IPS-18a (cell line): ENCODE measurements around the gene NDUFAF5.

Experiments used
- H3K27ac ChIP-seq: one replicate; pipeline ENCODE4 v1.5.1; 2013; ENCODE audit warnings: low read length
- H3K27me3 ChIP-seq: one replicate; pipeline ENCODE4 v1.6.1; 2013; ENCODE audit warnings: mild to moderate bottlenecking, low read length; ENCODE audit not compliant: control insufficient read depth, insufficient read depth
- H3K36me3 ChIP-seq: one replicate; pipeline ENCODE4 v1.6.1; 2013; ENCODE audit warnings: low read depth, low read length; ENCODE audit not compliant: control insufficient read depth
- H3K4me1 ChIP-seq: one replicate; pipeline ENCODE4 v1.6.1; 2013; ENCODE audit warnings: low read depth, low read length; ENCODE audit not compliant: control insufficient read depth
- H3K4me3 ChIP-seq: one replicate; pipeline ENCODE4 v1.5.1; 2013; ENCODE audit warnings: low read length
- H3K9ac ChIP-seq: one replicate; pipeline ENCODE4 v1.6.1; 2013; ENCODE audit warnings: mild to moderate bottlenecking, low read length, moderate library complexity
- H3K9me3 ChIP-seq: one replicate; pipeline ENCODE4 v1.6.1; 2013; ENCODE audit warnings: low read depth, low read length; ENCODE audit not compliant: control insufficient read depth

Gene NDUFAF5

DNA sequence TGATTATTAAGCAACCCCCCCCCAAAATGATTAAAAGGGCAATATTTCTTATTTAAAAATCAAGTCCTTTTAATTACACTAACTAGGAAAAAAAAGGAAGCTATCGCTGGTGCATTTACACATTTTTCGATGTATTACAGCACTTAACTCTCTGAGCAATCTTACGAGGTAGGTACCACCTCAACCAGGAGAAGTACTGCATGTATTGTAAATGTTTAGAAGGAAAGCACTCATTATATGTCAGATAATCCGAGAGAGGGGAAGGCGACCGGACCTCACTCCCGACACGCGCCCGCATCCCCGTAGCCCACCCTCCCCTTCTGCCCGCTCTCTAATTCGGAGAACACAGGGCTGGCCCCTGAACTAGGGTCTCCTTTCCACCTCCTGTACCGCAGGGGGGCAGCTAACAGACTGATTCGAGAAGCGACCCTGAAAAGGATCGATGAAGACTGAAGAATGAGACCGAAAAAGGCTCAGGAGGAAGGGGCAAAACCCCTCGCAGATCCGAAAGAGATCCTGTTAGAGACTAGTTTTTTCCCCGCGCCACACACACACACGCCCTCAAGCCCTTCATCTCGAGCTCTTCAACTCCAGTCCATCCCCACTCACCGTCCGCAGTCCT lies 446 bp upstream of the NDUFAF5 start:
- Histone ChIP-seq H3K36me3 (peaks cover 43% of the 10 kb centered on the region), H3K27me3 (no peaks in the 10 kb centered on the region), H3K9ac (peak overlapping the region; percentile 87), H3K27ac (peak overlapping the region; percentile 87), H3K9me3 (no peaks in the 10 kb centered on the region), H3K4me3 (peak overlapping the region; percentile 93), H3K4me1 (peaks cover 8% of the 10 kb centered on the region)

DNA sequence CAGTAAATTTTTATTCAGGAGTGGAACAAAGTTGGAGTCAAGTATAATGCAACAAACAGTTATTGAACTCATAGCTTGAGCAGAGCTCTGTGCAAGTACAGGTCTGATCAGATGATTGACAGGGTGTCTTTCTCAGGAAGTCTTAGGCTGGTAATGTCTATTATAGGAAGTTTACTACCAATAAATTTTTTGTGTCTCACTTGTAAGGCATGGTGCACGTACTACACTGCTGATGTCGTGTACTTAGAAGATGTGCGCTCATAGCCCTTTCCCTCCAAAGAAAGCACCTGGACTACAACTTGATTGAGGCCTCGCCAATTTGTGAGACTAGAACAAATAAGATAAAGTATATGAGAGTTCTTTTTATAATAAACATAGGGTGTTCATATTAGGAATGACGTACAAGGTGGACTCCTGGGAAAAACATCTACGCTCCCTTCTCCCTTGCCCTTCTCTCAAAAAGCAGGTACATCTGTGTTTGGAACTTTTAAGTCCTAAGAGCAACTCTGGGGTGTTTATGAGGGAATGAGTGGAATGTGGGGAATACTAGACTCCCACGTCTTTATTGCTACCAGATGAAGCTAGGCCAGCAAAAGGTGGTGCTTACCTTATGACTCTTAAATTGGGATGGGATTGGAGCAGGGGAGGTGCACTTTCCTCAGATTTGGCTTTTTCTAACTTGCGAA lies 1.5 kb downstream of the NDUFAF5 start:
- Histone ChIP-seq H3K36me3 (peaks cover 43% of the 10 kb centered on the region), H3K4me3 (peak overlapping the region; percentile 93), H3K27me3 (no peaks in the 10 kb centered on the region), H3K27ac (no peak overlapping the region), H3K9me3 (no peaks in the 10 kb centered on the region), H3K9ac (peak overlapping the region; percentile 87), H3K4me1 (peaks cover 8% of the 10 kb centered on the region)

GRCh38 chr20:13788167-13788834 lies 3.5 kb downstream of the NDUFAF5 start:
- no peak overlapping the region for H3K9ac ChIP-seq
- H3K27ac ChIP-seq: no peak overlapping the region
- peaks cover 8% of the 10 kb centered on the region for H3K4me1 ChIP-seq
- no peaks in the 10 kb centered on the region for H3K27me3 ChIP-seq
- no peaks in the 10 kb centered on the region for H3K9me3 ChIP-seq
- H3K36me3 ChIP-seq: peaks cover 45% of the 10 kb centered on the region
- H3K4me3 ChIP-seq: no peak overlapping the region

DNA sequence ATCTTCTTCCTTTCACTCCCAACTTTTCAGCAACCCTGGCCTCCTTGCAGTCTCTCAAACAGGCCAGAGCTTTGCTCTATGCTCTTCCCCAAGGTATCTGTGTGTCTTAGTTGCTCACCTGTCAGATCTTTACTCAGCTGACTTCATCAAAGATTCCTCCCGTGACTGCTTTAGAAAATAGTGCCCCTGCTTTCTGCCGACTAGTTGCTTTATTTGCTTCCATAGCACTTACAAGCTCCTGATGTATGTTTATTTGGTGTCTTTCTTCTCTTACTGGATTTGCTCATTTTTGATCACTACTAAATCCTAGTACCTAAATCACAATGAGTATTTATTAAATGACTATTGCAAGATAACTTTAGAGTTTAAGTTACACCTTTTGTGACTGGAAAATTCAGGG lies 5.9 kb downstream of the NDUFAF5 start:
- Histone ChIP-seq H3K27me3 (no peaks in the 10 kb centered on the region), H3K4me1 (peaks cover 4% of the 10 kb centered on the region), H3K9ac (no peak overlapping the region), H3K36me3 (peaks cover 65% of the 10 kb centered on the region), H3K27ac (no peak overlapping the region), H3K9me3 (no peaks in the 10 kb centered on the region), H3K4me3 (no peak overlapping the region)

- no peaks in the 10 kb centered on the region for H3K4me1 ChIP-seq
These were observed 7.0 kb downstream of the NDUFAF5 start for GRCh38 chr20:13791540-13792459.

DNA sequence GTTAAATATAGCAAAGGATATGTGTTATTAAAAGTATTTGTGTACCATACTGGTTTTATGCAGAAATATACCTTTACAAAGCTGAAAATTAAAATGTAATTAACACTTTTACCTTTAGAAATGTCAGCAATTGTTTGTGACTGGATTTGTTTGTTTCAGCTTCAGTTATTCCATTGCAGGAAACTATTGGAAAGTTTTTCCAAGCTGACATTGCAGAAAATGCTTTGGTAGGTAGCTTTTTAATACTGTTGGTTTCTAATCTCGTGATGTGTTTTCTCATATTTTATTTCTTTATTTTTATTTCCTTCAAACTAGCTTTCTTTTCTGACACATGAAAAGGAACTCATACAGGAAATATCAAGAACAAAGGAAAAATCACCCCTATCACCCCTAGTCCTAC lies 8.2 kb downstream of the NDUFAF5 start:
- no peak overlapping the region for H3K9ac ChIP-seq
- peaks cover 78% of the 10 kb centered on the region for H3K36me3 ChIP-seq
- no peaks in the 10 kb centered on the region for H3K4me1 ChIP-seq
- H3K27ac ChIP-seq: no peak overlapping the region
- H3K27me3 ChIP-seq: no peaks in the 10 kb centered on the region
- no peak overlapping the region for H3K4me3 ChIP-seq
- H3K9me3 ChIP-seq: no peaks in the 10 kb centered on the region

More at GRCh38 chr20:13791540-13792459, 7.0 kb downstream of the NDUFAF5 start:
- H3K9ac ChIP-seq: no peak overlapping the region
- H3K9me3 ChIP-seq: no peaks in the 10 kb centered on the region
- H3K27me3 ChIP-seq: no peaks in the 10 kb centered on the region
- H3K27ac ChIP-seq: no peak overlapping the region
- H3K4me3 ChIP-seq: no peak overlapping the region
- H3K36me3 ChIP-seq: peaks cover 75% of the 10 kb centered on the region

DNA sequence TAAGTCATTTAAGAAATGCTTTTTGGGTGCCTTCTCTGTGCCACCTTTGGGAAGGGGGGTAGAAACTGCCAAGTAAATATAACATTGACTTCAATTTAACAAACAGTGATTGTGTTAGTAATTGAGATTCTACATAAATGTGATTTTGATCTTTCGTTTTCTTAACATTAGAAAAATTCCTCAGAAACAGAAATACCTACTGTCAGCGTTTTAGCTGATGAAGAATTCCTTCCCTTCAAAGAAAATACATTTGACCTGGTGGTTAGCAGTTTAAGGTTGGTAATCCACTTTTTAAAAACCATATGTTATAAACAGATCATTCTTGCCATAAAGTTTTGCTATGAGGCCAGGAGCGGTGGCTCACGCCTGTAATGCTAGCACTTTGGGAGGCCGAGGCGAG lies 9.8 kb downstream of the NDUFAF5 start:
- peaks cover 90% of the 10 kb centered on the region for H3K36me3 ChIP-seq
- no peak overlapping the region for H3K27ac ChIP-seq
- no peak overlapping the region for H3K9ac ChIP-seq

GRCh38 chr20:13799040-13799439 lies 14.2 kb downstream of the NDUFAF5 start:
- Histone ChIP-seq H3K4me3 (no peak overlapping the region), H3K36me3 (peaks cover 89% of the 10 kb centered on the region), H3K4me1 (no peaks in the 10 kb centered on the region), H3K9ac (no peak overlapping the region), H3K27me3 (no peaks in the 10 kb centered on the region), H3K9me3 (no peaks in the 10 kb centered on the region), H3K27ac (no peak overlapping the region)

More for the DNA sequence above, 9.8 kb downstream of the NDUFAF5 start:
- no peaks in the 10 kb centered on the region for H3K4me1 ChIP-seq
- H3K4me3 ChIP-seq: no peak overlapping the region
- no peaks in the 10 kb centered on the region for H3K27me3 ChIP-seq
- H3K9me3 ChIP-seq: no peaks in the 10 kb centered on the region

DNA sequence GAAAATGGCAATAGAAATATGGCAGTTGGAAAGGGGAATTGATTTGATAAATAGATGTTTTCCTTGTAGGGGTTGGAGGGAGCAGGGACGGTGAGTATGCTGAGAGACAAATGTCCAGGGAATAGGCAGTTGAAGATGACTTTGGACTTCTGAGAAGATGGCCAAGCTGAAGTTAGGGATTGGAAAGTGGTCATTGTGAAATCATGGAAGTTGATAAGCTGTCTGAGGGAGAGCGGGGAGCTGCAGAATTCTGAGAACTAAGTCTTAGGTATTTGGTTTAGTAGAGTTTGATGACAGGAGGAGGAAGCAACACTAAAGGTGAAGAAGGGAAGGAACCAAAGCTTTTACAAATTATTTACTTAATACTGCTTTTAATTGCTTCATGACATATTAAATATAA lies 15.1 kb downstream of the NDUFAF5 start:
- Histone ChIP-seq H3K36me3 (peaks cover 90% of the 10 kb centered on the region), H3K4me3 (no peak overlapping the region), H3K27me3 (no peaks in the 10 kb centered on the region), H3K9me3 (no peaks in the 10 kb centered on the region), H3K27ac (no peak overlapping the region), H3K4me1 (no peaks in the 10 kb centered on the region), H3K9ac (no peak overlapping the region)

GRCh38 chr20:13800728-13801134 lies 15.9 kb downstream of the NDUFAF5 start:
- Histone ChIP-seq H3K4me3 (no peak overlapping the region), H3K4me1 (no peaks in the 10 kb centered on the region), H3K36me3 (peaks cover 85% of the 10 kb centered on the region)

DNA sequence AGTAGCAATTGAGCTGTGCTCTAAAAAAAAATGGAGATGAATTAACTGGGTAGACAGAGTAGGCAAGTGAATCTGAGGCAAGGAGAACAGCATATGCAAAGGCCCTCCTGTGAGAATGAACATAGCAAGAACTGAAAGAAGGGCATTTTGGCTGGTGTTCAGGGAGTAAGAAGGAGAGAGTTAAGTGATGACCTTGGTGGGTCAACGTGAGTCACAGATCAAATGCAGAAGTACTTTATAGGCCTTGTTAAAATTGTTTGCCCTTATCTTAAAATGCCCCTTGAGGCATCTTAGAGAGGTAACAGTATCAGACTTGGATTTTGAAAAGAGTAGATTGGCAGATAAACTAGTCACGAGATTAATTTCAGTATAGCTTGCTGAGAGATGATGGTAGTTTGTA lies 24.5 kb downstream of the NDUFAF5 start:
- no peak overlapping the region for H3K27ac ChIP-seq

More at GRCh38 chr20:13800728-13801134, 15.9 kb downstream of the NDUFAF5 start:
- Histone ChIP-seq H3K9ac (no peak overlapping the region), H3K27me3 (no peaks in the 10 kb centered on the region), H3K9me3 (no peaks in the 10 kb centered on the region), H3K27ac (no peak overlapping the region)

More for the DNA sequence above, 24.5 kb downstream of the NDUFAF5 start:
- Histone ChIP-seq H3K4me1 (no peaks in the 10 kb centered on the region), H3K9me3 (no peaks in the 10 kb centered on the region), H3K27me3 (no peaks in the 10 kb centered on the region), H3K4me3 (no peak overlapping the region), H3K9ac (no peak overlapping the region), H3K36me3 (peaks cover 67% of the 10 kb centered on the region)
